ENCODE measurements around the gene VTI1A. TPM values are rescaled to one million over a fixed set of nuclear protein-coding genes. Genes with fewer than 3 reads are reported as not detected.

Gene VTI1A
- total and polyA plus RNA-seq, 2 of the 13 experiments (the other 11 are each of a cell fraction or from before 2014, with no cell fraction given) = 11.7 to 32.7 TPM

GRCh38 chr10:112695539-112695938 is 248.5 kb downstream of the VTI1A start (continued):
- TF ChIP-seq ZBTB10 (CRISPR knock-in tag; IDR thresholded peaks at IDR 0.05; ENCODE audit: borderline replicate concordance) = no peak

GRCh38 chr10:112696592-112696991 is 249.6 kb downstream of the VTI1A start:
- H3K9me3 ChIP-seq (ENCODE audit: low read length) = no peaks in the 10 kb centered on the region
- no peaks in the 10 kb centered on the region for H3K27me3 ChIP-seq (ENCODE audit: control insufficient read depth in 1 of 2, insufficient read depth in 2 of 2, low read length in 2 of 2)
- 76% methylated on average over 2 of the region's 2 CpGs for WGBS (ENCODE audit: low lambda C conversion rate)
- no peak overlapping the region for H3K4me2 ChIP-seq (ENCODE audit: low read depth, low read length)
- in situ Hi-C loops (cut with HindIII; ENCODE audit: extremely low pct_ligation_motif_present, low pct_unique_long_range_greater_than_20kb) (no loop called here), intact Hi-C loops (cut with micrococcal nuclease; ENCODE audit: unreplicated experiment) (no loop called here)
- no peak overlapping the region for H3K4me3 ChIP-seq (replicated peaks in 1 of 3; ENCODE audit: insufficient read depth in 1 of 3, low read depth in 2 of 3, low read length in 3 of 3)
- peaks cover 40% of the 10 kb centered on the region for H3K4me1 ChIP-seq (ENCODE audit: insufficient read depth, low read length)
- H3K9ac ChIP-seq (ENCODE audit: insufficient read depth, low read depth, low read length) = no peak overlapping the region
- CTCF ChIA-PET (ENCODE audit: low intra/inter-chr PET ratio, low total read pairs) = no interaction called here
- POLR2A ChIA-PET = interaction anchor here (1.6 kb wide), 1 partner anchor 43 kb away, joined by 6 read pairs; no protein-coding TSS in a partner anchor
- TF ChIP-seq ZNF329 (CRISPR knock-in tag; IDR thresholded peaks at IDR 0.05; ENCODE audit: low read depth) = no peak
- DNase-seq (ENCODE audit: low spot score) (no peak), ATAC-seq (no peak), FAIRE-seq (no peak)
- no peaks in the 10 kb centered on the region for H3K36me3 ChIP-seq (replicated peaks in 1 of 2; ENCODE audit: control insufficient read depth in 1 of 2, insufficient read depth in 2 of 2, low read length in 2 of 2)
- no TSS peak for BruUV-seq (replicated peaks)
- no peaks in the 10 kb centered on the region for H4K20me1 ChIP-seq (ENCODE audit: insufficient read depth, low read length)
- H3K27ac ChIP-seq (ENCODE audit: extremely low read length, insufficient read depth, low read length) = peak overlapping the region; percentile 73
- no peak overlapping the region for H2AFZ ChIP-seq (ENCODE audit: low read length)
- no peaks in the 10 kb centered on the region for H3K79me2 ChIP-seq (ENCODE audit: insufficient read depth, low read length)

GRCh38 chr10:112698133-112698817 is 251.3 kb downstream of the VTI1A start:
- Histone ChIP-seq H4K20me1 (ENCODE audit: insufficient read depth, low read length) (no peaks in the 10 kb centered on the region), H3K27ac (ENCODE audit: extremely low read length, insufficient read depth, low read length) (no peak overlapping the region), H3K27me3 (ENCODE audit: control insufficient read depth in 1 of 2, insufficient read depth in 2 of 2, low read length in 2 of 2) (no peaks in the 10 kb centered on the region), H2AFZ (ENCODE audit: low read length) (no peak overlapping the region), H3K79me2 (ENCODE audit: insufficient read depth, low read length) (no peaks in the 10 kb centered on the region), H3K9me3 (ENCODE audit: low read length) (no peaks in the 10 kb centered on the region), H3K36me3 (replicated peaks in 1 of 2; ENCODE audit: control insufficient read depth in 1 of 2, insufficient read depth in 2 of 2, low read length in 2 of 2) (no peaks in the 10 kb centered on the region), H3K4me3 (replicated peaks in 1 of 3; ENCODE audit: insufficient read depth in 1 of 3, low read depth in 2 of 3, low read length in 3 of 3) (no peak overlapping the region), H3K9ac (ENCODE audit: insufficient read depth, low read depth, low read length) (no peak overlapping the region), H3K4me1 (ENCODE audit: insufficient read depth, low read length) (peaks cover 49% of the 10 kb centered on the region), H3K4me2 (ENCODE audit: low read depth, low read length) (no peak overlapping the region)
- in situ Hi-C loops (cut with HindIII; ENCODE audit: extremely low pct_ligation_motif_present, low pct_unique_long_range_greater_than_20kb) (no loop called here), intact Hi-C loops (cut with micrococcal nuclease; ENCODE audit: unreplicated experiment) (no loop called here)
- WGBS (ENCODE audit: low lambda C conversion rate) = 88% methylated on average over 7 of the region's 7 CpGs
- CTCF ChIA-PET (ENCODE audit: low intra/inter-chr PET ratio, low total read pairs) = no interaction called here
- FAIRE-seq = no peak
- BruUV-seq (replicated peaks) = no TSS peak
- no peak for DNase-seq (ENCODE audit: low spot score)
- POLR2A ChIA-PET = no interaction called here
- ATAC-seq = no peak
- TF ChIP-seq MTF1 (CRISPR knock-in tag; IDR thresholded peaks at IDR 0.05) = no peak
- TF ChIP-seq MNT (IDR thresholded peaks at IDR 0.05) = peak; percentile 44; the same call in 1 of the 2 replicates
- no peak for TF ChIP-seq CBX1 (IDR thresholded peaks at IDR 0.05; ENCODE audit: low read depth)
- TF ChIP-seq SRY (CRISPR knock-in tag; IDR thresholded peaks at IDR 0.05) = no peak
- TF ChIP-seq ERF (CRISPR knock-in tag; IDR thresholded peaks at IDR 0.05) = no peak

Data from HepG2 (cell line).